Measurements from ENCODE around the gene PI4KB.

PI4KB gene

DNA sequence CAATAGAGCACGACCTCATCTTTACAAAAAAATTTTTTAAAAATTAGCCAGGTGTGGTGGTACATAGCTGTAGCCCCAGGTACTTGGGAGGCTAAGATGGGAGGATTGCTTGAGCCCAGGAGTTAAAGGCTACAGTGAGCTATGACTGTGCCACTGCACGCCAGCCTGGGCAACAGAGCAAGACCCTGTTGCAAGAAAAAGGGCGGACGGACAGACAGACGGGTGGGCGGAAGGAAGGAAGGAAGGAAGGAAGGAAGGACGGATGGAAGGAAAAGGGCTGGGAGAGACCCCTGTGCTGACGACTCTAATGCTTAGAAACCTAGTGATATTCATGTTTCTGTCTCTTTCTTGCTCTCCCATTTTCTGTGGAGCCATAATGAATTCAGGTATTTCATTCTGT, 14.4 kb downstream of the PI4KB start:
- no peak for TF ChIP-seq EZH2phosphoT487 (IDR thresholded peaks at IDR 0.05; ENCODE audit: borderline replicate concordance, low read length)
- no peaks in the 10 kb centered on the region for H3K9me3 ChIP-seq (ENCODE audit: control insufficient read depth, insufficient read depth, low read length)
- H3K4me2 ChIP-seq (ENCODE audit: low read length), result no peak overlapping the region
- H3K4me3 ChIP-seq (ENCODE audit: low read length), result no peak overlapping the region
- H3K9me2 ChIP-seq (replicated peaks; ENCODE audit: control insufficient read depth, low read length), result no peaks in the 10 kb centered on the region
- H3K79me2 ChIP-seq (ENCODE audit: control insufficient read depth, low read length), result peaks cover 5% of the 10 kb centered on the region; the same call in 1 of the 2 replicates
- H3K36me3 ChIP-seq (ENCODE audit: control insufficient read depth, low read length), result peaks cover 73% of the 10 kb centered on the region
- no peaks in the 10 kb centered on the region for H3K27me3 ChIP-seq (ENCODE audit: control insufficient read depth, low read length)
- no peak overlapping the region for H3K27ac ChIP-seq (ENCODE audit: low read depth, low read length)
- H3K4me1 ChIP-seq (ENCODE audit: control insufficient read depth, low read length), result no peaks in the 10 kb centered on the region
- H3F3A ChIP-seq (ENCODE audit: control insufficient read depth, insufficient read depth), result no peaks in the 10 kb centered on the region
- H4K20me1 ChIP-seq (ENCODE audit: control insufficient read depth, insufficient read depth, low read depth, low read length), result no peaks in the 10 kb centered on the region

DNA sequence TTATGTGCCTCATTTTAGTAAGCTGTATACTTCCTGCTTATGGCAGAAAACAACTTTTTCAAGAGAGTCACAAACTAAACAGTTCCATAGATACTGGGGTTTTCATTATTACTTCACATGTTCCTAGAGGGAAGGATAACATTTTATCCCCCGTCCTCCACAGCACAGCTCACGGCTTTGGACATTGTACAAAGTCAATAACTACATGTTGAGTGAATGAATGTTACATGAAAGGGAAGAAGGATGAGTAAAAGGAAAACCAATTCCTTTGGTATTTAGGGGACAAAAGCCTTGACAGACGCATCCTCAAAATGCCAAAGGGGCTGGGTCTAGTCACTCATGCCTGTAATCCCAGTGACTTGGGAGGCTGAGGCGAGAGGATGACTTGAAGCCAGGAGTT, 14.8 kb downstream of the PI4KB start:
- H3K9me3 ChIP-seq (ENCODE audit: control insufficient read depth, insufficient read depth, low read length), result no peaks in the 10 kb centered on the region
- H3K4me1 ChIP-seq (ENCODE audit: control insufficient read depth, low read length), result no peaks in the 10 kb centered on the region
- no peaks in the 10 kb centered on the region for H4K20me1 ChIP-seq (ENCODE audit: control insufficient read depth, insufficient read depth, low read depth, low read length)
- H3K27me3 ChIP-seq (ENCODE audit: control insufficient read depth, low read length), result no peaks in the 10 kb centered on the region
- no peak overlapping the region for H3K27ac ChIP-seq (ENCODE audit: low read depth, low read length)
- no peaks in the 10 kb centered on the region for H3K9me2 ChIP-seq (replicated peaks; ENCODE audit: control insufficient read depth, low read length)
- TF ChIP-seq, protein P1, sequence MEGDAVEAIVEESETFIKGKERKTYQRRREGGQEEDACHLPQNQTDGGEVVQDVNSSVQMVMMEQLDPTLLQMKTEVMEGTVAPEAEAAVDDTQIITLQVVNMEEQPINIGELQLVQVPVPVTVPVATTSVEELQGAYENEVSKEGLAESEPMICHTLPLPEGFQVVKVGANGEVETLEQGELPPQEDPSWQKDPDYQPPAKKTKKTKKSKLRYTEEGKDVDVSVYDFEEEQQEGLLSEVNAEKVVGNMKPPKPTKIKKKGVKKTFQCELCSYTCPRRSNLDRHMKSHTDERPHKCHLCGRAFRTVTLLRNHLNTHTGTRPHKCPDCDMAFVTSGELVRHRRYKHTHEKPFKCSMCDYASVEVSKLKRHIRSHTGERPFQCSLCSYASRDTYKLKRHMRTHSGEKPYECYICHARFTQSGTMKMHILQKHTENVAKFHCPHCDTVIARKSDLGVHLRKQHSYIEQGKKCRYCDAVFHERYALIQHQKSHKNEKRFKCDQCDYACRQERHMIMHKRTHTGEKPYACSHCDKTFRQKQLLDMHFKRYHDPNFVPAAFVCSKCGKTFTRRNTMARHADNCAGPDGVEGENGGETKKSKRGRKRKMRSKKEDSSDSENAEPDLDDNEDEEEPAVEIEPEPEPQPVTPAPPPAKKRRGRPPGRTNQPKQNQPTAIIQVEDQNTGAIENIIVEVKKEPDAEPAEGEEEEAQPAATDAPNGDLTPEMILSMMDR (IDR thresholded peaks at IDR 0.05; ENCODE audit: low read depth, low read length, poor library complexity, severe bottlenecking), result no peak
- no peak for TF ChIP-seq EZH2phosphoT487 (IDR thresholded peaks at IDR 0.05; ENCODE audit: borderline replicate concordance, low read length)
- H3F3A ChIP-seq (ENCODE audit: control insufficient read depth, insufficient read depth), result no peaks in the 10 kb centered on the region
- no peak overlapping the region for H3K4me2 ChIP-seq (ENCODE audit: low read length)
- H3K4me3 ChIP-seq (ENCODE audit: low read length), result no peak overlapping the region
- peaks cover 5% of the 10 kb centered on the region; the same call in 1 of the 2 replicates for H3K79me2 ChIP-seq (ENCODE audit: control insufficient read depth, low read length)
- peaks cover 73% of the 10 kb centered on the region for H3K36me3 ChIP-seq (ENCODE audit: control insufficient read depth, low read length)

DNA sequence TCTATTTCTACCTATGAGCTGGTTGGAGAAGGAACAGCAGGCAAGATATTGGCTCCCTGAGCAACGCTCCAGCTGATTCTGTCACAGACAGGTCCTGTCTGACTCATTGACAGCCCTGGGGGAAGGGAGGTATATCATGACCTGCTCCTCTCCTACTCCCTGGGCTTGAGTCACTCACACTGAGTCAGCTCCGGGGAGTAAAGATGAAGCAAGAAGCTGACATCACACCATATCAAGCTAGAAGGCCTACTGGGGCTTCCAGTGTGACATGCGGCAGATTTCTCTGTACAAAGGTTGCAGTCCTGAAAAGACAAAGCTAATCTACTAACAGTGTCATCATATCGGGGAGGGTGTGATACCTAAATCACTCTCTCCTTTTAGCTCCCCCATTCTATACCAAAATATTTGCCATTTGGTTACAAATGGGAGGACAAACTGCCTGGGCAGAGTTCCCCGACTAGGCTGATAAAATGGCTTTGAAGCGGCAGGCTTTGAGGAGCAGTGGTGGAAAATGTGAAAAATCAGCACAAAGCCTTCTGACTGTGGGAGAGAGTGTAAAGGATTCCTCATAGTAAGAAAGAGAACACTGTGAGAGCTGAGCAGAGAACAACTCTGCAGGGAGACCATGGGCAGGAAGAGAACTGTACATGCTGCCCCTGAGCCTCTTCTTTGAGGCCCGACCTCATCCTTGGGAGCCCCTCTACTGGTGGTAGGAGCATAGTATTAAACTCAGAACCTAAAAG, 15.5 kb downstream of the PI4KB start:
- Histone ChIP-seq H3K4me1 (ENCODE audit: control insufficient read depth, low read length) (no peaks in the 10 kb centered on the region), H4K20me1 (ENCODE audit: control insufficient read depth, insufficient read depth, low read depth, low read length) (no peaks in the 10 kb centered on the region), H3K9me3 (ENCODE audit: control insufficient read depth, insufficient read depth, low read length) (no peaks in the 10 kb centered on the region), H3K27me3 (ENCODE audit: control insufficient read depth, low read length) (no peaks in the 10 kb centered on the region), H3K4me2 (ENCODE audit: low read length) (no peak overlapping the region), H3K79me2 (ENCODE audit: control insufficient read depth, low read length) (peaks cover 5% of the 10 kb centered on the region; the same call in 1 of the 2 replicates), H3K36me3 (ENCODE audit: control insufficient read depth, low read length) (peaks cover 77% of the 10 kb centered on the region), H3K9me2 (replicated peaks; ENCODE audit: control insufficient read depth, low read length) (no peaks in the 10 kb centered on the region), H3F3A (ENCODE audit: control insufficient read depth, insufficient read depth) (no peaks in the 10 kb centered on the region), H3K4me3 (ENCODE audit: low read length) (no peak overlapping the region), H3K27ac (ENCODE audit: low read depth, low read length) (no peak overlapping the region)
- TF ChIP-seq, protein P1 (IDR thresholded peaks at IDR 0.05; ENCODE audit: low read depth, low read length, poor library complexity, severe bottlenecking), result no peak
- TF ChIP-seq EZH2phosphoT487 (IDR thresholded peaks at IDR 0.05; ENCODE audit: borderline replicate concordance, low read length), result no peak

DNA sequence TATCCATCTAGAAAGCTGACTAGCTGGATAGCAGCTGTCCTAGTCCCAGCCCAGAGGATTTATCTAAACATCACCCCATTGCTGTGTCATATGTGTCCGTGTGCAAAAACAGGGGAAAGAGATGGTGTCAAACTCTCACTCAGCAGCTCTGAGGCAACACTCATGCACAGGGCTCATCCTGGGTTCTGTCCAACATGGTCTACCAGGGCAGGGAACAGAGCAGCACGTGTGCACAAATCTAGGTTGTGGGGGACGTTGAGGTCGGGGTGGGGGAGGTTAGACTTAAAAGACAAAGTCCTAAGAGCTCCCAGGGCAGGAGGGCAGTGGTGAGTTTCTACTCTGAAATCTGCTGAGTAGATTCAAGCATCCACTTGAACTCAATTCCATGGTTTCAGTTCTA, 16.2 kb downstream of the PI4KB start:
- Histone ChIP-seq H3F3A (ENCODE audit: control insufficient read depth, insufficient read depth) (no peaks in the 10 kb centered on the region), H3K27me3 (ENCODE audit: control insufficient read depth, low read length) (no peaks in the 10 kb centered on the region), H3K4me1 (ENCODE audit: control insufficient read depth, low read length) (no peaks in the 10 kb centered on the region), H3K36me3 (ENCODE audit: control insufficient read depth, low read length) (peaks cover 78% of the 10 kb centered on the region), H4K20me1 (ENCODE audit: control insufficient read depth, insufficient read depth, low read depth, low read length) (no peaks in the 10 kb centered on the region), H3K9me2 (replicated peaks; ENCODE audit: control insufficient read depth, low read length) (no peaks in the 10 kb centered on the region), H3K79me2 (ENCODE audit: control insufficient read depth, low read length) (peaks cover 5% of the 10 kb centered on the region; the same call in 1 of the 2 replicates), H3K27ac (ENCODE audit: low read depth, low read length) (no peak overlapping the region), H3K9me3 (ENCODE audit: control insufficient read depth, insufficient read depth, low read length) (no peaks in the 10 kb centered on the region), H3K4me2 (ENCODE audit: low read length) (no peak overlapping the region), H3K4me3 (ENCODE audit: low read length) (no peak overlapping the region)
- TF ChIP-seq, protein P1 (IDR thresholded peaks at IDR 0.05; ENCODE audit: low read depth, low read length, poor library complexity, severe bottlenecking), result no peak
- no peak for TF ChIP-seq EZH2phosphoT487 (IDR thresholded peaks at IDR 0.05; ENCODE audit: borderline replicate concordance, low read length)
